Stimulated activated CD4-positive, alpha-beta T cell treated with anti-CD3 and anti-CD28 coated beads, Interleukin-15, amount 100 ng/mL, for 1 hour (primary cell): ENCODE results near the gene DPF3.
"Not testable (repeated sequence)": the region's sequence is repeated elsewhere in the genome, so short reads cannot be mapped to it uniquely, and the experiment has no call there.

Experiments used
- DNase-seq, 2 donors: peaks; one replicate each; pipeline ENCODE4 v3.0.0-alpha.2; 2020; ENCODE audit warnings: low read depth in 1 of 2, low spot score in 1 of 2

DPF3 gene

GRCh38 chr14:72881543-72881942 lies 12.4 kb downstream of the DPF3 start:
- no peak for DNase-seq

GRCh38 chr14:72880820-72881219 lies 13.1 kb downstream of the DPF3 start:
- DNase-seq = no peak

DNA sequence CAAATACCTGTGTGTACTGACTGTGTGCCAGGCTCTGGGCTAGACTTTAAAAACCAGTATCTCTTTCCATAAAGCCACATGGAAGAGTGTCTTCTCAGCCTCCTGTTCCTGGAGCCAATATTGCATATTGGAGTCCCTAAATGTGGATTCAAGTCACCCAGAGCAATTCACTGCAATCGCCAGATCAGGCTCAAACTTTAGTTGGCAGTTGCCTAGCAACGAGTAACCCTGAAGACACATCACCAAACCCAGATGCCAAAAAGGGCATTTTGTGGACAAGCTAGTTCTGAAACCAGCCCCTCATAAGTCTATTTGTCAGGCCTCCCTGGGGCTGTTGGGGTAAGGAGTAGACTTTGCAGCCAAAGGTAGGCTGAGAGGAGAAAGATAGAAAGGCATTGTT lies 13.7 kb downstream of the DPF3 start:
- DNase-seq = no peak

- no peak for DNase-seq
Observed at GRCh38 chr14:72879431-72879830, 14.5 kb downstream of the DPF3 start.

GRCh38 chr14:72878746-72879145 lies 15.2 kb downstream of the DPF3 start:
- no peak for DNase-seq

DNA sequence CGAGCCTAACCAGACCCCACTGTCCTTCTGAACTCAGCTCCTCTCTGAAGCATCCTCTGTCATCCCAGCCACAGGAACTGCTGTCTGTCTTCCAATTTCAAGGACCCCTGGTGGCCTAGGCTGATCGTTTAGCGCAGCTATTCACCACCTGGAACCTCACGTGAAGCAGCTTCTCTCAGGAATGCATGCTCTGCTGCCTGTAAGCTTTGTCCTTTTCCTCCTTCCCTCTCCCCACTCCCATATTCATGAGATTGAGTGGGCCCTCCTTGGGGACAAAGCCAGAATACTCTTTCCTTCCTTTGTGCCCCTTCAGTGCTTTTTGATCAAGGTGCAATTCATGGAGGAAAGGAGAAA lies 17.2 kb downstream of the DPF3 start:
- no peak for DNase-seq

DNA sequence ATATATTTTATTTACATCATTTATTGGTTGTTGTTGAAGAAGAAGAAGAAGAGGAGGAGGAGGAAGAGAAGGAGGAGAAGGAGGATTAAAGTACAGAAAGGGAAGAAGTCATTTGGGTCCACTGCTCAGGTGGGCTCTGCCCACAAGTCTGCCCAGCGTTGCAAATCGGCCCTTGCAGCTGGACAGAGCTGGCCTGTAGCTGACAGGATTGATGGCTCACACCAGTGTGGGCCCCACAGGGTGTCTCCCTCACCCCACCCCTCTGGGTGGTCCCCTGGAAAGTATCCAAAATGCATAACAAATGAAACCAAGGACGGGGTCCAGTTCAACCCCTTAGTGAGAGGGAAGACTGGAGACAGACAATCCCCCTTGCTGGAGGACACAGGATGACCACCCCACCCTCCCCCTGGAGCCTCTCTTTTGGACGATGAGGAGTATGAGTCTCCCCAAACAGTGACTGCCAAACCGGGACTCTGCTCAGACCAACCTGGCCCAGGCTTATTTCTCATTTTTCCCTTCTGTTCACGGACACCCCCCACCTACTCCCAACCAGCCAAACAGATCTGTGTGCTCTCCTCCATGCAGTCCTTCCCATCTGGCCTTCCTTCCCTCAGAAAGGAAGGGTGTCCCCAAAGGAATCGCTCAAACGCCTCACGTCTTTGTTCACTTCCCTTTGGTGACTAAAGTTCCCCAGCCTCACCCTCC lies 17.7 kb downstream of the DPF3 start:
- no peak for DNase-seq

DNA sequence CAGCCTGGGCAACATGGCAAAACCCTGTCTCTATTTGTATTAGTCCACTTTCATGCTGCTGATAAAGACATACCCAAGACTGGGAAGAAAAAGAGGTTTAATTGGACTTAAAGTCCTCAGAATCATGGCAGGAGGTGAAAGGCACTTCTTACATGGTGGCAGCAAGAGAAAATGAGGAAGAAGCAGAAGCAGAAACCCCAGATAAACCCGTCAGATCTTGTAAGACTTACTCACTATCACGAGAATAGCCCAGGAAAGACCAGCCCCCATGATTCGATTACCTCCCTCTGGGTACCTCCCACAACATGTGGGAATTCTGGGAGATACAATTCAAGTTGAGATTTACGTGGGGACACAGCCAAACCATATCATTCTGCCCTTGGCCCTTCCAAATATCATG lies 23.0 kb downstream of the DPF3 start:
- DNase-seq = not testable (repeated sequence)

GRCh38 chr14:72869407-72870329 lies 24.2 kb downstream of the DPF3 start:
- no peak for DNase-seq

DNA sequence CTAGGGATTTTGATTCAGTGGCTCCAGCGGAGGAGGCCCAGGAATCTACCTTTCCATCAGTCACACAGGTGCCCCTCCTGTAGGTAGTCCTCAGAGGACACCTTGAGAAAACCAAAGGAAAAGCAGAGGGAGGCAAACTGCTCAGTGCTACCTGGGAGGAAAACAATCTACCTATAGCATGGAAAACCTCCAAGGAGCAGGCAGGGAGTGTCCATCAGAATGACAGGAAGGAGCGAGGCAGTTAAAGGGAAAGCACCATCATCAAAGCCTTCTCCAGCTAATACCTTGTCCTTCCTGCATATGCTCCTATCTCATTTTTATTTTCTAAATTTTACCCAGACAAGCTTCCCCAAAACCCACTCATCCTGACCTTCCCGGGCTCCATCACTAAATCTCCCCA lies 25.4 kb downstream of the DPF3 start:
- no peak for DNase-seq

DNA sequence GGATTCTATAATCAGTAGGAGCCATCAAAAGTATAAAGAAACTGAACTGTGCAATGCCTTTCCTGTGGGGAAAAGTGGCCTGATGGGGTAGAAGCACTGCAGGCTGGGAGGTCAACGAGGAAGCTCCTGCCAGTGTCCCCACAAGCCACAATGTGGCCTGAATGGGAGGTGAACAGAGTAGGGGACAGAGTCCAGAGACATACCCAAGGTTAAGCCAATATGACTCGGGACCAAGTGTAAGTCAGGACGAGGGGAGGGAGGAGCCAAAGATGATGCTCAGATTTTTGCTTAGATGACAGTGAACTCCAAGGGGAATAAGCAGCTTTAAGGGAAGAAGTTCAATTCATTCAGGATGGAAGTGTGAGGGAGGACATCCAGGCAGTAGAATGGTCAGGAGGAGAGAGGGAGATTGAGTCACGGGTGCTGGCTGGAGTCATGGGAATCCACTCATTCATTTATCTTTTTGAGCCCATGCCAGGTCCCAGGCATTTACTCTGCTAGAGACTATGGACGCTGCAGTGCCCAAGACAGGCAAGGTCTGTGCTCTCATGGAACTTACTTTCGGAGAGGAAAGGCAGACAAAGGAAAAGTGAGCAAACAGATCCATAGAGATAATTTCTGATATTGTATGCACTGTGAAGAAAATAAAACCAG lies 29.1 kb downstream of the DPF3 start:
- no peak for DNase-seq

DNA sequence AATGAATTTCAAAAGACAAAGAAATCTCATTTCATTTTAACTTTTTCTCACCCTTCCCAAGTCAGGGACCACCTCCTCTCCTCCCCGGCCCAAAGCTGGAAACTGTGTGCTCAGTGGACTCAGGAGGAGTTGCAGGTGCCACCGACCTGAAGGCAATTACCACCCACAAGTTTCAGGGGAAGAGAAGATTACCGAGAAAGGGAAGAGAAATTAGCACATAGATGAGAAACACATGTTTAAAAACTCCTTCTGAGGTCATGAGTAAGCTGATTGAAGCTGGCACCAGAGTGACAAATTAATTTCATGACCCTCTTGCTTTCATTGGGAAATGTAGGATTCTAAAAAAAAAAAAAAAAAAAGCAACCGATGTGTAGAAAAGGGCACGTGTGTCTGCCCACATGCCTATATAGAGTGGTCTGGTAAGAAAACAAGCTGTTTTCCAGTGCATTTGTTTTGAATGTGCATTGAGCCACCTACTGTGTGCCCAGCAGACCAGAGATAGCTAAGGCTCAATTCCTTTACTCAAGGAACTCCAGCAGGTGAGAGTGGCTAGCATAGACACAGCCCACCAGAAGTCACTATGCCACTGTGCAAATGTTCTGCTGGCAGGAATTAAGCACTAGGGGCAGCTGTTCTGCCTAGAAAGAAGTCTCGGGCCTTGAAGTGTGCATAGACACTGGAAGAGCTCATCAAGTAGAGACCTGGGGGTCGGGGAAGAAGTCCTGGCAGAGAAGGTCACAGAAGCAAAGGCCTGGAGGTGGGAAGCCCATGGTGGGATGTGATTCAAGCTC lies 30.5 kb downstream of the DPF3 start:
- DNase-seq = no peak

DNA sequence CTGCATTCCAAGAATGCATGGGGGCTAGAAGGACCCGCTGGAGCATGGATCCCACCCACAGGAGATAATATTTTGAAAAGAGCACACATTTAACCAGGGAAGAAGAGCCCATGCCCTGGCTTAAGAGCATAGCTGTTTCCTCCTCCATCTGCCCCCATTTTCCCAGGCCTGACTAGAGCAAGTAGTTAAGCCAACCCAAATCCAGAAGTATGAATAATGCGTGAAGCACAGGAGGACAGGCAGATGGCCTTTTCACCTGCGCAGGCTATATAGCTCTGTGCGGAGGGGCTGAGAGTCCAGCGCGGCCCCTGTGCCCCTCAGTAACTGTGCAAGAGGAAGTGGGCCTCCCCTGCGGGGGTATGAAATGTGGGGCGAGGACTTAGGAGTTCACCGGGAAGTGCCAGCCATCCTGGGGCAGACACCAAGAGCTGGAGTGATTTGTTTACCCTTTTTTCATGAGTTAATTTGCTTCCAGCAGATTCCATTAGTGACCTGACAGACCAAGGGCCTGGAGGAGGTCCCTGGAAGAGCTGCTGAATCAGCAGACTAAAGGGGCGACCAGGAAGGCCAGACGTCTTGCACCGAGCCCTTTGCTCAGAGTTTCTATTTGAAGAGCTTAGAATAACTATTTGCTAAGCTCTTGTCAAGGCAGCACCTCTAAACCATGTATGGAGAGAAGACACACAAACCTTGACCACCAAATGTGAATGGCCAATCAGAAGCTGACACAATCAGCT lies 37.2 kb downstream of the DPF3 start:
- no peak for DNase-seq

GRCh38 chr14:72855913-72856312 lies 38.0 kb downstream of the DPF3 start:
- DNase-seq = no peak

- DNase-seq = no peak
Observed at GRCh38 chr14:72852194-72852593, 41.7 kb downstream of the DPF3 start.

DNA sequence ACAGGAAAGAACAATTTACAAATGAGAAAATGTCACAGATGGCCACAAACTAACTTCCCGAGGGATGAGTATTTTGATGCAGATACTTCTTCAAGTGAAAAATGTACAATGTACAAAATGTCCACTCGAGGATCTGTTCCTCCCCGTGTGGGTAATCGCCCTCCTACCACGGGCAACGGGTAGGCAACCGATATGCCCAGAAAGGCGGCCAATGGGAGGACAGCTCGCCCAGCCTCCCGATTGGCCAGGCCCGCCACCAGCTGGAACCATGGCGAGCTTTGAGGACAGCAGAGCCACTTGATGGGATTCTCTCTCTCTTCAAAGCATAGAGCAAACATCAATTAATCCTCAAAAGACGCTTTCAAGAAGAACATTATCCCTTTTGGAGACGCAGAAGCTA lies 42.3 kb downstream of the DPF3 start:
- DNase-seq = no peak

DNA sequence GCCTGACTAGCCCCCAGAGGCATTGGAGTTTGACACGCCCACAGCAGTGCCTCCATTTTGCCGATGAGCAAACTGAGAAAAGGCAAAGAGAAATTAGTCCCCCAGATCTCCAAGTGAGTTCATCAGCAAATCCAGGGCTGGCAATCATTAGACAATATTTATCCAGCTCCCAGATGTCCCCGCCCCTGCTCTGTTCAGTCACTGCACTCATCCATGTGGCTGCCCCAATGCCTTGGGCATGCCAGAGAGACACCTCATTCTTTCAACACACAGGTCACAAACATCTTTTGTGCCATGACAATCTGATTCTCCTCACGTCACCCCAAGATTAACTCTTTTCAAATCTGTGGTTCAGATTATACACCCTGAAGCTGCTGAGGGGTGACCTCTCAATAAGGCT lies 43.5 kb downstream of the DPF3 start:
- DNase-seq = no peak

- DNase-seq = no peak
Observed at GRCh38 chr14:72849222-72849621, 44.7 kb downstream of the DPF3 start.

DNA sequence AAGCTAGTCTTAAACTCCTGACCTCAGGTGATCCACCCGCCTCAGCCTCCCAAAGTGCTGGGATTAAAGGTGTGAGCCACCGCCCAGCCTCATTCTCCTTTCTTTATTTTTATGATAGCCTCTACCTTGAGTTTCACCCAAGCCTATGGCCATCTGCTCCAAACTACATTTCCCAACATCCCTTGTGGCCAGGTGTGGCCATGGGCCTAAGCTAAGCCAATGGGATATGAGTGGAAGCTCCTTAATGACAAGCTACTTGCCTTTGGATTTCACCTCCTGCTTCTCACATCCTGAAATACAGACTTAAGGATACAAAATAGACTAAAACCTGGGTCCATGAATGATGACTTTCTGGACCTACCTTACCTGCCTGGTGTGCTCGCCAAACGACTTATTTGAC lies 46.2 kb downstream of the DPF3 start:
- DNase-seq = no peak

- DNase-seq = no peak
Observed at GRCh38 chr14:72845683-72846082, 48.2 kb downstream of the DPF3 start.

- DNase-seq = no peak
Observed at GRCh38 chr14:72845196-72845595, 48.7 kb downstream of the DPF3 start.
